Measurements from ENCODE around the gene ANKRD13D. TPM values are rescaled to one million over a fixed set of nuclear protein-coding genes. Genes with fewer than 3 reads are reported as not detected.

ANKRD13D gene
- total RNA-seq: 10 to 100 TPM; 78.5 to 90.9 TPM

DNA sequence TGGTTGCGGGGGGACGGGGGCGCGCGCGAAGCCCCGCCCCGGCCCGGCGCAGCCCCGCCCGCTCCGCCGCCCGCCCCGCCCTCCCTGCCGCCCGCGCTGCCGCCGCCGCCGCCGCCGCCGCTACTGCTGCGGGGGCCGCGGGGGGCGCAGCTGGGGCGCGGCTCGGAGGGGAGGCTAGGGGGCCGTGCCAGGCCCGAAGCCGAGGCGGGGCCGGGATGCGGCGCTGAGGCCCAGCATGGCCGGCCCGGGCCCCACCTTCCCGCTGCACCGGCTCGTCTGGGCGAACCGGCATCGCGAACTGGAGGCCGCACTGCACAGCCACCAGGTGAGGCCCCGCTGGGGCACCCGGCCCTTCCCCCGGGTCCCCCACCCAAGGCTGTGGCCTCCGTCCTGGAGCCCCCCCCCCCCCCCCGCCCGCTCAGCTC, at the start of gene ANKRD13D:
ANKRD13D (plus strand) TSS at position 78 of the 425 bp plus-strand sequence; CDS start at position 236, 158 bp downstream.
- DNase-seq (no peak), ATAC-seq (replicated peaks in 1 of 2) (no peak)
- H3K27ac Mint-ChIP-seq: peak within 1 kb of the TSS; percentile 93
- H3K9me3 Mint-ChIP-seq: no peaks in the 10 kb centered on the region
- H3K27me3 Mint-ChIP-seq (ENCODE audit: low read depth): no peaks in the 10 kb centered on the region
- peaks cover 3 to 26% of the 10 kb centered on the region in 2 donors for H3K36me3 Mint-ChIP-seq (ENCODE audit: insufficient read depth in 2 of 2)
- peaks cover 76% of the 10 kb centered on the region for H3K4me1 Mint-ChIP-seq (ENCODE audit: low read depth)
- peak within 1 kb of the TSS; percentile 96 for H3K4me3 Mint-ChIP-seq

DNA sequence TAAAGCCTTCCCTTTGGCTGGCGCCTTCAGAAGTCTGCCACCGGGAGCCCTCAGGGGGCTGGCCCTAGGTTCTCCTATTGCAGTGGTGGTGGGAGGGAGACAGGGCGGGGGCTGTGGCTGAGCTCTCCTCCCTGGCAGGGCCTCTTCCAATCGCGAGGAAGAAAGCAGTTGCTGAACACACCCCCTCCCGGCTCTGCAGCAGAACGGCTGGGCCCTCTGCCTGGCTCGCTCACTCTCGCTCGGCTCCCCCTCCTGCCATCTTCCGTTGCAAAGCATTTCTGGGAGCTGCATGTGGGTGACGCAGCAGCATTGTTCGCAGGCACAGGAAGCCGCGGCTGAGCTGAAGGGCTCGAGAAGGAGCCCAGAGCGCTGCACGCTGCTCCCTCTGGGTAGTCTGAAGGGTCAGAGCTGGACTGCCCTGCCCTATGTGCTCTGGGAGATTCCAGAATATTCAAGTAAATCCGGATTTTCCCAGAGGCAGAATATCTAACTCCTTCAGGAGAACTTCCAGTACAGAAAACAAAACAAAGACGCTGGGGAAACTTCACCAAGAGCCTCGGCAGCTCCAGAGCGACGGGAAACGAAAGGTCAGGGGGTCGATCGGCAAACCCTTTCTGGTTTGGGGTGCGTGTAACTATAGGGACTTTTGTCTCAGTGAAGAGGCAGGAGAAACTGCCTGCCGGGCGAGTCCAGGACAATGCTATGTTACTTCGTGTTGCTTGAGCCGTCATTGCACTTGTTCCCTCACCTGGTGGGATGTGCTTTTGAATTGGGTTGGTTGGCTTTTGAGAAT, 49.1 kb upstream of the ANKRD13D start:
- peak overlapping the region; percentile 94 to 100 for H3K4me3 Mint-ChIP-seq
- peak overlapping the region; percentile 99 for H3K27ac Mint-ChIP-seq
- H3K9me3 Mint-ChIP-seq: no peaks in the 10 kb centered on the region
- no peaks in the 10 kb centered on the region for H3K27me3 Mint-ChIP-seq (ENCODE audit: low read depth)
- DNase-seq (peak; percentile 95 to 98), ATAC-seq (replicated peaks in 1 of 2) (peak; percentile 92 to 93)
- H3K36me3 Mint-ChIP-seq (ENCODE audit: insufficient read depth in 2 of 2): peaks cover 23 to 34% of the 10 kb centered on the region in 2 donors
- peaks cover 51% of the 10 kb centered on the region for H3K4me1 Mint-ChIP-seq (ENCODE audit: low read depth)

- H3K4me3 Mint-ChIP-seq: peak overlapping the region; percentile 94 to 100
- no peaks in the 10 kb centered on the region for H3K9me3 Mint-ChIP-seq
- H3K27ac Mint-ChIP-seq: peak overlapping the region; percentile 99
- H3K27me3 Mint-ChIP-seq (ENCODE audit: low read depth): no peaks in the 10 kb centered on the region
- ATAC-seq (replicated peaks in 1 of 2) (peak; percentile 58 to 60), DNase-seq (peak; percentile 84 to 89)
- peaks cover 28 to 42% of the 10 kb centered on the region in 2 donors for H3K36me3 Mint-ChIP-seq (ENCODE audit: insufficient read depth in 2 of 2)
- peaks cover 51% of the 10 kb centered on the region for H3K4me1 Mint-ChIP-seq (ENCODE audit: low read depth)
Observed at GRCh38 chr11:67240576-67241389, 48.3 kb upstream of the ANKRD13D start.

DNA sequence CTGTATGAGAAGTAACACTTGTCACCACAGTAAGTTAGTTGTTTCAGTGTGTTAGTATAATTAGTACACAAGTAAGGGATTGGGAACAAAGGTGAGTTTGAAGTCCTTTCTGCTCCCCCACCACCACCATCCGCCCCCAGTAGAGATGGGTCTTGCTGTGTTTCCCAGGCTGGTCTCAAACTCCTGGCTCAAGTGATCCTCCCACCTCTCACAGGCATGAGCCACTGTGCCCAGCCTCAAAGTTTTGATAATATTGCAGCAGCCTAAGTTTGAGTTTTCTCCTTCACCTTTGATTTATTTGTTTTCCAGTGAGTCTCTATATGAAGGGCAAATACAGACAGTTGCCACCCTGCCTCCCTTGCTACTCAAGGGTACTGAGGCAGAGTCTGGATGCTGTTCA, 46.6 kb upstream of the ANKRD13D start:
- no peaks in the 10 kb centered on the region for H3K27me3 Mint-ChIP-seq (ENCODE audit: low read depth)
- peak overlapping the region; percentile 85 for H3K27ac Mint-ChIP-seq
- peaks cover 34 to 49% of the 10 kb centered on the region in 2 donors for H3K36me3 Mint-ChIP-seq (ENCODE audit: insufficient read depth in 2 of 2)
- H3K4me3 Mint-ChIP-seq: peak overlapping the region; percentile 94 to 100
- DNase-seq: no peak
- no peaks in the 10 kb centered on the region for H3K9me3 Mint-ChIP-seq
- no peak for ATAC-seq (replicated peaks in 1 of 2)
- peaks cover 51% of the 10 kb centered on the region for H3K4me1 Mint-ChIP-seq (ENCODE audit: low read depth)

GRCh38 chr11:67243051-67243450, 46.1 kb upstream of the ANKRD13D start:
- DNase-seq (no peak), ATAC-seq (replicated peaks in 1 of 2) (no peak)
- peaks cover 51% of the 10 kb centered on the region for H3K4me1 Mint-ChIP-seq (ENCODE audit: low read depth)
- H3K4me3 Mint-ChIP-seq: peak overlapping the region; percentile 94 to 100
- peak overlapping the region; percentile 85 for H3K27ac Mint-ChIP-seq
- H3K36me3 Mint-ChIP-seq (ENCODE audit: insufficient read depth in 2 of 2): peaks cover 37 to 52% of the 10 kb centered on the region in 2 donors
- no peaks in the 10 kb centered on the region for H3K9me3 Mint-ChIP-seq
- H3K27me3 Mint-ChIP-seq (ENCODE audit: low read depth): no peaks in the 10 kb centered on the region

DNA sequence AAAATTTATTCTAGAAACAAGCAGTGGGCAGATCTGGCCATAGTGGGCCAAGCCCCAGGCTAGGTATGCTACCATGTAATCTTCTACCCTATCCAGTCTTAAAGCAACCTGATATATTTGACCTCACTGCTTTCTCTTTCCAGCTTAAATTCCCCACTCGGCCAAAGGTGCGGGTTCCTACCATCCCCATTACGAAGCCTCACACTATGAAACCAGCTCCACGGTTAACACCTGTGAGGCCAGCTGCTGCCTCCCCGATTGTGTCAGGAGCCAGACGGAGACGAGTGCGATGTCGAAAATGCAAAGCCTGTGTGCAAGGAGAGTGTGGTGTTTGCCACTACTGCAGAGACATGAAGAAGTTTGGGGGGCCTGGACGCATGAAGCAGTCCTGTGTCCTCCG, 44.1 kb upstream of the ANKRD13D start:
- DNase-seq: no peak
- no peaks in the 10 kb centered on the region for H3K27me3 Mint-ChIP-seq (ENCODE audit: low read depth)
- no peak overlapping the region for H3K4me3 Mint-ChIP-seq
- H3K27ac Mint-ChIP-seq: peak overlapping the region; percentile 40
- H3K36me3 Mint-ChIP-seq (ENCODE audit: insufficient read depth in 2 of 2): peaks cover 45 to 66% of the 10 kb centered on the region in 2 donors
- H3K4me1 Mint-ChIP-seq (ENCODE audit: low read depth): peaks cover 39% of the 10 kb centered on the region
- ATAC-seq (replicated peaks in 1 of 2): no peak
- no peaks in the 10 kb centered on the region for H3K9me3 Mint-ChIP-seq

- H3K36me3 Mint-ChIP-seq (ENCODE audit: insufficient read depth in 2 of 2): peaks cover 31 to 53% of the 10 kb centered on the region in 2 donors
- ATAC-seq (replicated peaks in 1 of 2): no peak
- DNase-seq: no peak
- H3K27me3 Mint-ChIP-seq (ENCODE audit: low read depth): no peaks in the 10 kb centered on the region
- peak overlapping the region; percentile 89 for H3K27ac Mint-ChIP-seq
- H3K9me3 Mint-ChIP-seq: no peaks in the 10 kb centered on the region
- no peak overlapping the region for H3K4me3 Mint-ChIP-seq
- peaks cover 28% of the 10 kb centered on the region for H3K4me1 Mint-ChIP-seq (ENCODE audit: low read depth)
Observed at GRCh38 chr11:67247946-67248550, 41.1 kb upstream of the ANKRD13D start.

DNA sequence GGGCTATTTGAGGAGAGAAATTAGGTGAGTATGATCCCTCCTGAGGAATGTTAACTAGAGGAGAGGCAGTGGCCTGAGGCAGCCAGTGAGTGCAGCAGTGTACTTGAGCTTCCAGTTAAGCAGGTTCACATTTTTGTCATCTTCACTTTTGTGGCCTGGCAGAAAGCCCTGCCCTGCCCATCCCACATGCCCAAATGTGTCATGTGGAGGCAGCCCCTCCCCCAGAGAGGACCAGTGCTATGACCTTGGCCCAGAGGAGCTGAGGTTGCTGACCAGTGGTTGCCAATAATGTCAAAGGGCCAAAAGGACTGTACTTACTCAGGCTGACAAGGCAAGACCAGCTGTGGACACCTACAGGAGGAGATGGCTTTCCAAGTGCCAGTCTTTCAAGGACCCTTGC, 40.5 kb upstream of the ANKRD13D start:
- H3K9me3 Mint-ChIP-seq: no peaks in the 10 kb centered on the region
- ATAC-seq (replicated peaks in 1 of 2) (no peak), DNase-seq (no peak)
- no peaks in the 10 kb centered on the region for H3K27me3 Mint-ChIP-seq (ENCODE audit: low read depth)
- H3K4me3 Mint-ChIP-seq: no peak overlapping the region
- H3K36me3 Mint-ChIP-seq (ENCODE audit: insufficient read depth in 2 of 2): peaks cover 33 to 50% of the 10 kb centered on the region in 2 donors
- H3K4me1 Mint-ChIP-seq (ENCODE audit: low read depth): peaks cover 22% of the 10 kb centered on the region
- H3K27ac Mint-ChIP-seq: peak overlapping the region; percentile 89

DNA sequence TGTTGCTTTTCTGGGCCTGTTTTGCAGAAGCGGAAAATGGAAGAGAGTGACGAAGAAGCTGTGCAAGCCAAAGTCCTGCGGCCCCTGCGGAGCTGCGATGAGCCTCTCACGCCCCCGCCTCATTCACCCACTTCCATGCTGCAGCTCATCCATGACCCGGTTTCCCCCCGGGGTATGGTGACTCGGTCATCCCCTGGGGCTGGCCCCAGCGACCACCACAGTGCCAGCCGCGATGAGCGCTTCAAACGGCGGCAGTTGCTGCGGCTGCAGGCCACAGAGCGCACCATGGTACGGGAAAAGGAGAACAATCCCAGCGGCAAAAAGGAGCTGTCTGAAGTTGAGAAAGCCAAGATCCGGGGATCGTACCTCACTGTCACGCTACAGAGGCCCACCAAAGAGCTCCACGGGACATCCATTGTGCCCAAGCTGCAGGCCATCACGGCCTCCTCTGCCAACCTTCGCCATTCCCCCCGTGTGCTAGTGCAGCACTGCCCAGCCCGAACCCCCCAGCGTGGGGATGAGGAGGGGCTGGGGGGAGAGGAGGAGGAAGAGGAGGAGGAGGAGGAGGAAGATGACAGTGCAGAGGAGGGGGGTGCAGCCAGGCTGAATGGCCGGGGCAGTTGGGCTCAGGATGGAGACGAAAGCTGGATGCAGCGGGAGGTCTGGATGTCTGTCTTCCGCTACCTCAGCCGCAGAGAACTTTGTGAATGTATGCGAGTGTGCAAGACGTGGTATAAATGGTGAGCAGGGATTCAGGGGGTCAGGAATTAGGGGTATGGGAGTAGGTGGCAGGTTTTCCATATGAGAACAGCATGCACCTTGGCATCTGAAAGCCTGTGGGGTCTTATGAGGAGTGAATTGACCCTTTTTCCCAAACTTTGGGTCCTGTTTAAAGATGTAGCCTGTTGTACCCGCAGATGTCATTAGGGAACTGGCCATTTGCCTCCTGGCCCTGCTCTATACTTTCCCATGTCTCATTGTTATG, 38.8 kb upstream of the ANKRD13D start:
- Mint-ChIP-seq H3K4me3 (no peak overlapping the region), H3K4me1 (ENCODE audit: low read depth) (peaks cover 13% of the 10 kb centered on the region), H3K36me3 (ENCODE audit: insufficient read depth in 2 of 2) (peaks cover 30 to 46% of the 10 kb centered on the region in 2 donors), H3K27ac (no peak overlapping the region), H3K9me3 (no peaks in the 10 kb centered on the region), H3K27me3 (ENCODE audit: low read depth) (no peaks in the 10 kb centered on the region)
- no peak for ATAC-seq (replicated peaks in 1 of 2)
- DNase-seq: no peak

GRCh38 chr11:67251841-67252240, 37.3 kb upstream of the ANKRD13D start:
- Mint-ChIP-seq H3K36me3 (ENCODE audit: insufficient read depth in 2 of 2) (peaks cover 25 to 38% of the 10 kb centered on the region in 2 donors), H3K27me3 (ENCODE audit: low read depth) (no peaks in the 10 kb centered on the region), H3K27ac (peak overlapping the region; percentile 29), H3K4me3 (no peak overlapping the region), H3K9me3 (no peaks in the 10 kb centered on the region), H3K4me1 (ENCODE audit: low read depth) (peaks cover 13% of the 10 kb centered on the region)
- ATAC-seq (replicated peaks in 1 of 2): no peak
- no peak for DNase-seq

DNA sequence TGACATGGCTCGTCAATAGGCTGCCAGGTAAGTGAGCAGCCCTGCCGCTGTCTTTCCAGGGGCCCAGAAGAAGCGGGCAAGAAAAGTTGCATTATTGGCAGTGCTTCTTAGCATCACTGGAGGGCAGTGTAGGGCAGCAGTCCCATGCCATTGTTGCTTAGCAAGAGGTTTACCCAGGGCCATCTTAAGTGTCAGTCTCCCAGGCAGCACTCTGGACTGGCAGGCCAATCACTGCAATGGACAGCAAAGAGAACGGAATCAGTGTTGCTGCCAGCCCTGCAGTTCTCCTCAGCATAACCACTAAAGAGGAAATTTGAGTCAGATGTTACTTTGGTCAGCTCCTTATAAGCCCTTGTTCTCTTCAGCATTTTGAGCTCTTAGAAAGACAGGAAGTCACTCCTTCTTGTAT, 36.3 kb upstream of the ANKRD13D start:
- Mint-ChIP-seq H3K36me3 (ENCODE audit: insufficient read depth in 2 of 2) (peaks cover 22 to 38% of the 10 kb centered on the region in 2 donors), H3K4me3 (no peak overlapping the region), H3K4me1 (ENCODE audit: low read depth) (peaks cover 13% of the 10 kb centered on the region), H3K9me3 (no peaks in the 10 kb centered on the region), H3K27ac (peak overlapping the region; percentile 61), H3K27me3 (ENCODE audit: low read depth) (no peaks in the 10 kb centered on the region)
- no peak for DNase-seq
- peak; percentile 68 to 76 for ATAC-seq (replicated peaks in 1 of 2)
